ENCODE data around the gene AGK.

Gene AGK

GRCh38 chr7:141676618-141677017, 125.4 kb downstream of the AGK start:
- no peaks in the 10 kb centered on the region for H3K27me3 ChIP-seq (ENCODE audit: insufficient read depth, low read depth)
- H4K20me1 ChIP-seq (ENCODE audit: insufficient read depth), result no peaks in the 10 kb centered on the region
- no peak overlapping the region for H3K27ac ChIP-seq
- H3K9ac ChIP-seq, result no peak overlapping the region
- no peak for TF ChIP-seq CTCF (conservative IDR thresholded peaks at IDR 0.05; ENCODE audit: low read depth, low read length)
- H2AFZ ChIP-seq (ENCODE audit: low read depth), result no peak overlapping the region
- H3K4me3 ChIP-seq (IDR thresholded peaks at IDR 0.05; ENCODE audit: insufficient read depth, low read depth, low read length), result no peak overlapping the region
- H3K79me2 ChIP-seq (ENCODE audit: insufficient read depth, low read depth), result no peaks in the 10 kb centered on the region
- H3K4me2 ChIP-seq, result no peak overlapping the region
- H3K4me1 ChIP-seq (ENCODE audit: low read depth, poor library complexity, severe bottlenecking), result no peaks in the 10 kb centered on the region
- no peaks in the 10 kb centered on the region for H3K36me3 ChIP-seq (ENCODE audit: insufficient read depth)

GRCh38 chr7:141679014-141679413, 127.8 kb downstream of the AGK start:
- Histone ChIP-seq H4K20me1 (ENCODE audit: insufficient read depth) (no peaks in the 10 kb centered on the region), H3K4me3 (IDR thresholded peaks at IDR 0.05; ENCODE audit: insufficient read depth, low read depth, low read length) (no peak overlapping the region), H3K4me1 (ENCODE audit: low read depth, poor library complexity, severe bottlenecking) (no peaks in the 10 kb centered on the region), H3K36me3 (ENCODE audit: insufficient read depth) (no peaks in the 10 kb centered on the region), H3K4me2 (no peak overlapping the region), H3K27me3 (ENCODE audit: insufficient read depth, low read depth) (no peaks in the 10 kb centered on the region), H2AFZ (ENCODE audit: low read depth) (no peak overlapping the region), H3K79me2 (ENCODE audit: insufficient read depth, low read depth) (no peaks in the 10 kb centered on the region), H3K27ac (no peak overlapping the region), H3K9ac (no peak overlapping the region)
- TF ChIP-seq CTCF (conservative IDR thresholded peaks at IDR 0.05; ENCODE audit: low read depth, low read length), result no peak

GRCh38 chr7:141685285-141686023, 134.2 kb downstream of the AGK start:
- H2AFZ ChIP-seq (ENCODE audit: low read depth), result no peak overlapping the region
- H3K4me3 ChIP-seq (IDR thresholded peaks at IDR 0.05; ENCODE audit: insufficient read depth, low read depth, low read length), result no peak overlapping the region
- no peaks in the 10 kb centered on the region for H3K4me1 ChIP-seq (ENCODE audit: low read depth, poor library complexity, severe bottlenecking)
- H3K27ac ChIP-seq, result no peak overlapping the region
- no peaks in the 10 kb centered on the region for H3K36me3 ChIP-seq (ENCODE audit: insufficient read depth)
- no peak for TF ChIP-seq CTCF (conservative IDR thresholded peaks at IDR 0.05; ENCODE audit: low read depth, low read length)
- no peak overlapping the region for H3K9ac ChIP-seq
- H3K4me2 ChIP-seq, result no peak overlapping the region
- no peaks in the 10 kb centered on the region for H3K79me2 ChIP-seq (ENCODE audit: insufficient read depth, low read depth)
- no peaks in the 10 kb centered on the region for H4K20me1 ChIP-seq (ENCODE audit: insufficient read depth)
- H3K27me3 ChIP-seq (ENCODE audit: insufficient read depth, low read depth), result no peaks in the 10 kb centered on the region

GRCh38 chr7:141686074-141686473, 134.9 kb downstream of the AGK start:
- Histone ChIP-seq H3K9ac (no peak overlapping the region), H3K4me2 (no peak overlapping the region), H3K27ac (no peak overlapping the region), H3K4me1 (ENCODE audit: low read depth, poor library complexity, severe bottlenecking) (no peaks in the 10 kb centered on the region), H2AFZ (ENCODE audit: low read depth) (no peak overlapping the region), H3K36me3 (ENCODE audit: insufficient read depth) (no peaks in the 10 kb centered on the region), H3K4me3 (IDR thresholded peaks at IDR 0.05; ENCODE audit: insufficient read depth, low read depth, low read length) (no peak overlapping the region), H4K20me1 (ENCODE audit: insufficient read depth) (no peaks in the 10 kb centered on the region), H3K79me2 (ENCODE audit: insufficient read depth, low read depth) (no peaks in the 10 kb centered on the region), H3K27me3 (ENCODE audit: insufficient read depth, low read depth) (no peaks in the 10 kb centered on the region)
- no peak for TF ChIP-seq CTCF (conservative IDR thresholded peaks at IDR 0.05; ENCODE audit: low read depth, low read length)
